GM21786 (cell line): ENCODE measurements around the gene RAET1L.
A peak's percentile ranks its signal among the peaks of the same experiment; 100 is the strongest.
"Not testable (repeated sequence)": the region's sequence is repeated elsewhere in the genome, so short reads cannot be mapped to it uniquely, and the experiment has no call there.

ENCODE experiments used
- ATAC-seq: cut with Tn5 transposase; IDR thresholded peaks from one replicate; pipeline ENCODE4 v1.9.1; 2021; ENCODE audit not compliant: unreplicated experiment

RAET1L gene

GRCh38 chr6:150025201-150025917, at the start of gene RAET1L:
Gene RAET1L (minus strand): TSS chr6:150025532. CDS start chr6:150025471, 61 bp downstream.
- ATAC-seq, result no peak

- ATAC-seq, result no peak
Measured at GRCh38 chr6:150075034-150075421, 49.7 kb upstream of the RAET1L start.

- not testable (repeated sequence) for ATAC-seq
Measured at GRCh38 chr6:150074396-150075033, 49.2 kb upstream of the RAET1L start.

- ATAC-seq, result no peak
Measured at GRCh38 chr6:150072201-150072600, 46.9 kb upstream of the RAET1L start.

- ATAC-seq, result no peak
Measured at GRCh38 chr6:150070236-150070818, 45.0 kb upstream of the RAET1L start.

- no peak for ATAC-seq
Measured at GRCh38 chr6:150069706-150070105, 44.4 kb upstream of the RAET1L start.

GRCh38 chr6:150068720-150069648, 43.7 kb upstream of the RAET1L start, which contains the start of gene ULBP3:
Gene ULBP3 (minus strand): TSS chr6:150069121. CDS start chr6:150069066, 55 bp downstream.
- ATAC-seq, result peak; percentile 70

GRCh38 chr6:150068151-150068550, 42.8 kb upstream of the RAET1L start:
- no peak for ATAC-seq

GRCh38 chr6:150065083-150065482, 39.8 kb upstream of the RAET1L start:
- ATAC-seq, result no peak

GRCh38 chr6:150063640-150064039, 38.3 kb upstream of the RAET1L start:
- no peak for ATAC-seq

GRCh38 chr6:150059973-150060372, 34.6 kb upstream of the RAET1L start:
- not testable (repeated sequence) for ATAC-seq

- no peak for ATAC-seq
Measured at GRCh38 chr6:150058986-150059385, 33.7 kb upstream of the RAET1L start.

- no peak for ATAC-seq
Measured at GRCh38 chr6:150058231-150058792, 33.0 kb upstream of the RAET1L start.

- ATAC-seq, result no peak
Measured at GRCh38 chr6:150057501-150057951, 32.2 kb upstream of the RAET1L start.

GRCh38 chr6:150056916-150057315, 31.6 kb upstream of the RAET1L start:
- no peak for ATAC-seq

GRCh38 chr6:150056156-150056555, 30.8 kb upstream of the RAET1L start:
- no peak for ATAC-seq

GRCh38 chr6:150055131-150055530, 29.8 kb upstream of the RAET1L start:
- ATAC-seq, result no peak

- ATAC-seq, result no peak
Measured at GRCh38 chr6:150053450-150053849, 28.1 kb upstream of the RAET1L start.

GRCh38 chr6:150050846-150051245, 25.5 kb upstream of the RAET1L start:
- ATAC-seq, result no peak

- ATAC-seq, result no peak
Measured at GRCh38 chr6:150048099-150048498, 22.8 kb upstream of the RAET1L start.

- no peak for ATAC-seq
Measured at GRCh38 chr6:150046943-150047342, 21.6 kb upstream of the RAET1L start.
